B cell (primary cell): ENCODE results near the gene CHMP5. TPM values are rescaled to one million over a fixed set of nuclear protein-coding genes. Genes with fewer than 3 reads are reported as not detected.
"Not testable (repeated sequence)": the region's sequence is repeated elsewhere in the genome, so short reads cannot be mapped to it uniquely, and the experiment has no call there.

Experiments
- ATAC-seq: fragments of 200-7000 bp; cut with Tn5 transposase; one replicate; pipeline ENCODE4 v1.10.0; 2021; ENCODE audit warnings: low read depth, mild to moderate bottlenecking, moderate number of reproducible peaks, moderate library complexity
- CTCF ChIA-PET: fragments of 350-600 bp; sonication (Branson Sonifier 250); formaldehyde crosslinking; loops from one replicate; lab custom pipeline; 2021; ENCODE audit warnings: antibody characterized with exemption, inconsistent platforms; lab: Charles Lee
- POLR2A ChIA-PET: fragments of 350-600 bp; sonication (Branson Sonifier 250); formaldehyde crosslinking; loops from one replicate; lab custom pipeline; 2021; ENCODE audit warnings: antibody characterized with exemption; lab: Charles Lee
- DNase-seq: peaks from one replicate; pipeline ENCODE4 v3.0.0; 2013
- H2AFZ ChIP-seq: 2 replicates; pipeline ENCODE4 v1.6.1; 2012; ENCODE audit warnings: mild to moderate bottlenecking, low read depth, low read length; ENCODE audit not compliant: insufficient read depth, poor library complexity, severe bottlenecking
- H3K27ac ChIP-seq, 2 donors: 1 replicate in 1 of 2; 2 replicates in 1 of 2; pipeline ENCODE4 v1.5.1; 2012 to 2013; ENCODE audit warnings: low read length in 2 of 2, mild to moderate bottlenecking in 2 of 2, moderate library complexity in 1 of 2
- H3K27me3 ChIP-seq, 4 experiments: fragments of 200-600 bp in 1 of 4; sonication (generic) in 1 of 4; replicated peaks in 1 of 4; 1 replicate in 2 of 4; 2 replicates in 2 of 4; pipeline versions ENCODE4 v1.6.1 to v1.7.0; 2013 to 2016; ENCODE audit warnings: low read length in 3 of 4, mild to moderate bottlenecking in 2 of 4, mixed read lengths in 1 of 4, moderate library complexity in 1 of 4; ENCODE audit not compliant: insufficient read depth in 4 of 4, control insufficient read depth in 3 of 4; ENCODE audit errors: control extremely low read depth in 1 of 4
- H3K36me3 ChIP-seq, 2 experiments: replicated peaks in 1 of 2; 1 replicate in 1 of 2; 2 replicates in 1 of 2; pipeline versions ENCODE4 v1.6.1 to v1.7.1; 2013; ENCODE audit warnings: low read length in 1 of 2; ENCODE audit not compliant: insufficient read depth in 2 of 2, control insufficient read depth in 1 of 2; ENCODE audit errors: control extremely low read depth in 1 of 2, extremely low read depth in 1 of 2
- H3K4me1 ChIP-seq, 2 donors: fragments of 200-600 bp in 1 of 2; sonication (generic) in 1 of 2; 1 replicate in 1 of 2; 2 replicates in 1 of 2; pipeline versions ENCODE4 v1.5.1 to v1.6.1; 2013 to 2017; ENCODE audit warnings: low read length in 2 of 2; ENCODE audit not compliant: control insufficient read depth in 2 of 2, insufficient read depth in 2 of 2
- H3K4me2 ChIP-seq: replicated peaks from 2 replicates; pipeline ENCODE3; 2012; ENCODE audit warnings: mild to moderate bottlenecking, low read depth, low read length; ENCODE audit not compliant: poor library complexity, severe bottlenecking
- H3K4me3 ChIP-seq, 5 experiments: fragments of 200-600 bp in 1 of 5; sonication (generic) in 1 of 5; 1 replicate in 3 of 5; 2 replicates in 2 of 5; pipeline versions ENCODE4 v1.5.1 to v1.7.0; 2011 to 2016; ENCODE audit warnings: low read length in 4 of 5, mild to moderate bottlenecking in 4 of 5, low read depth in 2 of 5, control low read depth in 1 of 5, moderate library complexity in 1 of 5; ENCODE audit not compliant: insufficient read depth in 1 of 5; ENCODE audit errors: control extremely low read depth in 1 of 5, extremely low read depth in 1 of 5
- H3K79me2 ChIP-seq: fragments of 200-600 bp; sonication (generic); one replicate; pipeline ENCODE4 v1.6.0; 2016; ENCODE audit warnings: low read length; ENCODE audit not compliant: control insufficient read depth, insufficient read depth
- H3K9ac ChIP-seq: fragments of 200-600 bp; sonication (generic); 2 replicates; pipeline ENCODE4 v1.6.1; 2017; ENCODE audit warnings: mild to moderate bottlenecking, low read length, moderate library complexity
- H3K9me3 ChIP-seq, 3 donors: one replicate each; pipeline versions ENCODE4 v1.6.1 to v1.7.1; 2013; ENCODE audit warnings: low read length in 2 of 3; ENCODE audit not compliant: control insufficient read depth in 2 of 3, insufficient read depth in 1 of 3; ENCODE audit errors: control extremely low read depth in 1 of 3
- H4K20me1 ChIP-seq: 2 replicates; pipeline ENCODE4 v1.6.0; 2012; ENCODE audit warnings: mild to moderate bottlenecking, low read length; ENCODE audit not compliant: insufficient read depth, control insufficient read depth, poor library complexity, severe bottlenecking
- H3K27ac Mint-ChIP-seq: one replicate; pipeline ENCODE4 v1.8.0; 2021; ENCODE audit warnings: mixed read lengths
- H3K27me3 Mint-ChIP-seq: one replicate; pipeline ENCODE4 v1.8.0; 2021; ENCODE audit warnings: mixed read lengths
- H3K4me1 Mint-ChIP-seq: one replicate; pipeline ENCODE4 v1.8.0; 2021; ENCODE audit warnings: mixed read lengths
- H3K4me3 Mint-ChIP-seq: one replicate; pipeline ENCODE4 v1.8.0; 2021; ENCODE audit warnings: mixed read lengths
- H3K9me3 Mint-ChIP-seq: one replicate; pipeline ENCODE4 v1.8.0; 2022; ENCODE audit warnings: mixed read lengths; ENCODE audit not compliant: insufficient read depth
- EZH2 ChIP-seq: IDR thresholded peaks from 2 replicates; pipeline ENCODE4 v1.6.1; 2012; ENCODE audit warnings: borderline replicate concordance, low read depth, mild to moderate bottlenecking, moderate library complexity, low read length; ENCODE audit not compliant: insufficient read depth, poor library complexity, severe bottlenecking
- WGBS: methylation state at CpG from one replicate; pipeline ENCODE4 v1.1.5; 2013; ENCODE audit warnings: missing lambda C conversion rate; ENCODE audit not compliant: insufficient coverage; 5-methylcytosine and 5-hydroxymethylcytosine counted together
- intact Hi-C: fragments of 100-400 bp; cut with micrococcal nuclease; formaldehyde crosslinking; loops from one replicate; pipeline ENCODE4 v1.10.0; 2022
- polyA plus RNA-seq: library from polyadenylated mRNA; depleted of rRNA; stranded (reverse); fragments of >200 nt; gene quantifications from 2 replicates; pipeline ENCODE4 v1.2.3, GENCODE V29; 2012
- total RNA-seq, 2 donors: library from RNA; stranded (reverse); fragments of 120-200 nt in 1 of 2; gene quantifications; 1 replicate in 1 of 2; 2 replicates in 1 of 2; pipeline versions ENCODE4 v1.2.3 to v1.2.4, GENCODE V29; 2013 to 2022
- TF ChIP-seq, protein P1 (sequence below): fragments of 200-600 bp; IDR thresholded peaks from one replicate; pipeline ENCODE4 v1.8.0; 2022; ENCODE audit warnings: antibody characterized with exemption, mild to moderate bottlenecking

CHMP5 gene
- total and polyA plus RNA-seq, 2 donors (not counting 1 experiment from before 2014, with no cell fraction given): 15.3 to 28.2 TPM

- Histone ChIP-seq H3K9ac (no peak overlapping the region), H3K4me3 (no peak overlapping the region), H3K27me3 (no peaks in the 10 kb centered on the region), H3K4me1 (no peaks in the 10 kb centered on the region), H3K79me2 (peaks cover 5% of the 10 kb centered on the region), H3K36me3 (peaks cover 5 to 87% of the 10 kb centered on the region in 2 experiments), H3K9me3 (no peaks in the 10 kb centered on the region), H2AFZ (no peak overlapping the region), H3K4me2 (no peak overlapping the region), H4K20me1 (no peaks in the 10 kb centered on the region), H3K27ac (no peak overlapping the region)
- ChIA-PET POLR2A (no interaction called here), CTCF (interaction anchor here (1.3 kb wide), 1 partner anchor 11 kb away, joined by 3 read pairs; no protein-coding TSS in a partner anchor)
- H3K4me3 Mint-ChIP-seq: no peak overlapping the region
- no peak overlapping the region for H3K27ac Mint-ChIP-seq
- H3K27me3 Mint-ChIP-seq: no peaks in the 10 kb centered on the region
- no peaks in the 10 kb centered on the region for H3K9me3 Mint-ChIP-seq
- DNase-seq (no peak), ATAC-seq (no peak)
- H3K4me1 Mint-ChIP-seq: no peaks in the 10 kb centered on the region
- 97% methylated on average over 2 of the region's 2 CpGs for WGBS
- TF ChIP-seq EZH2: no peak
- TF ChIP-seq, protein P1, sequence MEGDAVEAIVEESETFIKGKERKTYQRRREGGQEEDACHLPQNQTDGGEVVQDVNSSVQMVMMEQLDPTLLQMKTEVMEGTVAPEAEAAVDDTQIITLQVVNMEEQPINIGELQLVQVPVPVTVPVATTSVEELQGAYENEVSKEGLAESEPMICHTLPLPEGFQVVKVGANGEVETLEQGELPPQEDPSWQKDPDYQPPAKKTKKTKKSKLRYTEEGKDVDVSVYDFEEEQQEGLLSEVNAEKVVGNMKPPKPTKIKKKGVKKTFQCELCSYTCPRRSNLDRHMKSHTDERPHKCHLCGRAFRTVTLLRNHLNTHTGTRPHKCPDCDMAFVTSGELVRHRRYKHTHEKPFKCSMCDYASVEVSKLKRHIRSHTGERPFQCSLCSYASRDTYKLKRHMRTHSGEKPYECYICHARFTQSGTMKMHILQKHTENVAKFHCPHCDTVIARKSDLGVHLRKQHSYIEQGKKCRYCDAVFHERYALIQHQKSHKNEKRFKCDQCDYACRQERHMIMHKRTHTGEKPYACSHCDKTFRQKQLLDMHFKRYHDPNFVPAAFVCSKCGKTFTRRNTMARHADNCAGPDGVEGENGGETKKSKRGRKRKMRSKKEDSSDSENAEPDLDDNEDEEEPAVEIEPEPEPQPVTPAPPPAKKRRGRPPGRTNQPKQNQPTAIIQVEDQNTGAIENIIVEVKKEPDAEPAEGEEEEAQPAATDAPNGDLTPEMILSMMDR: no peak
- intact Hi-C loops: no loop called here
These were observed 47.1 kb downstream of the CHMP5 start for GRCh38 chr9:33311953-33312352.

DNA sequence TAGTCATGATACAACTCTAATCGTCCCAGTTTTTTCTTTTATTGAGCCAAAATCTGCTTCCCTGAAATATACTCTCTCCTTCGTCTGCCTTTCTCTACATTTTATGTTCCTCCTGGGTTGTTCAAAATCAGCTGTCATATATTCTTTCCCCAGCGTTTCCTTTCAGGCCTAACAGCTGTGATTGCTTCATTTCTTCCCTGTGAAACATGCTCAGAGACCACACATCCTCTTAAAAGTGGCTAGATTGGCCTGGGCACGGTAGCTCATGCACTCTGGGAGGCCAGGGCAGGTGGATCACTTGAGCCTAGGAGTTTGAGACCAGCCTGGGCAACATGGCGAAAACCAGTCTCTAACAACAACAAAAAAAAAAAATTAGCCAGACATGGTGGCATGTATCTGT lies 50.5 kb downstream of the CHMP5 start:
- POLR2A ChIA-PET: no interaction called here
- Histone ChIP-seq H4K20me1 (no peaks in the 10 kb centered on the region), H2AFZ (no peak overlapping the region), H3K79me2 (no peaks in the 10 kb centered on the region), H3K4me2 (no peak overlapping the region), H3K9ac (no peak overlapping the region), H3K27ac (no peak overlapping the region), H3K4me1 (no peaks in the 10 kb centered on the region), H3K9me3 (no peaks in the 10 kb centered on the region), H3K4me3 (no peak overlapping the region), H3K27me3 (no peaks in the 10 kb centered on the region), H3K36me3 (peaks cover 5 to 77% of the 10 kb centered on the region in 2 experiments)
- Mint-ChIP-seq H3K4me3 (no peak overlapping the region), H3K27ac (no peak overlapping the region), H3K9me3 (no peaks in the 10 kb centered on the region), H3K4me1 (no peaks in the 10 kb centered on the region), H3K27me3 (no peaks in the 10 kb centered on the region)
- CTCF ChIA-PET: interaction anchor here (0.6 kb wide), 1 partner anchor 641 kb away, joined by 6 read pairs; no protein-coding TSS in a partner anchor
- no peak for DNase-seq
- 50% methylated on average over 2 of the region's 5 CpGs for WGBS
- TF ChIP-seq, protein P1: no peak
- TF ChIP-seq EZH2: no peak
- intact Hi-C loops: no loop called here
- no peak for ATAC-seq

- POLR2A ChIA-PET: not testable (repeated sequence)
These were observed 52.3 kb downstream of the CHMP5 start for GRCh38 chr9:33317136-33317535.

More at GRCh38 chr9:33317136-33317535, 52.3 kb downstream of the CHMP5 start:
- H3K36me3 ChIP-seq: peaks cover 5 to 77% of the 10 kb centered on the region in 2 experiments
- H3K4me3 ChIP-seq, H3K4me2 ChIP-seq, H3K9me3 Mint-ChIP-seq, H3K27ac Mint-ChIP-seq, intact Hi-C loops, H2AFZ ChIP-seq, DNase-seq, H3K27ac ChIP-seq, H3K4me3 Mint-ChIP-seq, H3K27me3 Mint-ChIP-seq, H3K27me3 ChIP-seq, H3K79me2 ChIP-seq, ATAC-seq, H3K4me1 Mint-ChIP-seq, H4K20me1 ChIP-seq, H3K4me1 ChIP-seq, H3K9ac ChIP-seq, H3K9me3 ChIP-seq: not testable (repeated sequence)
- CTCF ChIA-PET: interaction anchor here (0.6 to 1.2 kb wide), 4 partner anchors 31 to 1281 kb away, joined by 3 to 8 read pairs (median 4); no protein-coding TSS in a partner anchor
- WGBS: 100% methylated on average over 1 of the region's 3 CpGs
